ENCODE results near the gene EPHA4. TPM values are rescaled to one million over a fixed set of nuclear protein-coding genes. Genes with fewer than 3 reads are reported as not detected.

Gene EPHA4
- total and polyA plus RNA-seq, 2 of the 4 experiments (the other 2 are of a cell fraction): 36.9 to 132 TPM

GRCh38 chr2:221435171-221435570 is 136.9 kb downstream of the EPHA4 start:
- Histone ChIP-seq H2AK5ac (ENCODE audit: low read depth, low read length) (no peak overlapping the region), H3K9ac (ENCODE audit: low read depth, low read length) (no peak overlapping the region), H2BK5ac (ENCODE audit: low read depth, low read length, poor library complexity, severe bottlenecking) (no peak overlapping the region), H2BK15ac (ENCODE audit: low read depth, low read length) (no peak overlapping the region), H3K36me3 (ENCODE audit: control insufficient read depth, insufficient read depth, low read length) (peaks cover 25% of the 10 kb centered on the region), H3K27me3 (ENCODE audit: control insufficient read depth, insufficient read depth, low read length) (no peaks in the 10 kb centered on the region), H3K18ac (ENCODE audit: low read depth, low read length) (no peak overlapping the region), H3K56ac (ENCODE audit: extremely low read depth, insufficient read depth, low read length) (no peak overlapping the region), H3K4ac (ENCODE audit: low read depth, low read length) (no peak overlapping the region), H4K8ac (ENCODE audit: low read depth in 2 of 2, low read length in 2 of 2) (no peak overlapping the region), H3K79me1 (ENCODE audit: low read depth in 1 of 2, low read length in 2 of 2) (no peaks in the 10 kb centered on the region), H2BK120ac (ENCODE audit: low read depth, low read length) (no peak overlapping the region), H4K20me1 (ENCODE audit: insufficient read depth, low read length) (no peaks in the 10 kb centered on the region), H2BK20ac (ENCODE audit: low read depth, low read length) (no peak overlapping the region), H2AFZ (replicated peaks; ENCODE audit: low read length, poor library complexity) (no peak overlapping the region), H3K4me1 (ENCODE audit: control insufficient read depth, insufficient read depth, low read length) (no peaks in the 10 kb centered on the region), H3K9me3 (ENCODE audit: control insufficient read depth, insufficient read depth, low read length) (no peaks in the 10 kb centered on the region), H3K14ac (replicated peaks; ENCODE audit: low read depth, low read length) (no peak overlapping the region), H4K5ac (ENCODE audit: low read depth, low read length) (no peak overlapping the region), H3K4me2 (ENCODE audit: low read depth, low read length) (no peak overlapping the region), H3K27ac (ENCODE audit: insufficient read depth, low read length) (no peak overlapping the region), H2AK9ac (replicated peaks; ENCODE audit: low read depth, low read length, poor library complexity) (no peak overlapping the region), H4K91ac (ENCODE audit: insufficient read depth, low read depth, low read length) (no peak overlapping the region), H3K4me3 (ENCODE audit: insufficient read depth, low read depth, low read length) (no peak overlapping the region), H3K23ac (ENCODE audit: low read depth, low read length) (no peak overlapping the region), H3K9me1 (ENCODE audit: insufficient read depth, low read length) (0 out of 2 replicates have a peak, but pooled peaks cover 3% of the 10 kb centered on the region)
- TF ChIP-seq MXI1 (IDR thresholded peaks at IDR 0.05; ENCODE audit: borderline replicate concordance, low read depth, low read length) (no peak), MAFK (IDR thresholded peaks at IDR 0.05; ENCODE audit: low read depth, low read length) (no peak), CHD1 (IDR thresholded peaks at IDR 0.05; ENCODE audit: low read depth, low read length) (no peak), FOS (IDR thresholded peaks at IDR 0.05; ENCODE audit: low read depth, low read length) (no peak), RAD21 (IDR thresholded peaks at IDR 0.05; ENCODE audit: low read length) (no peak), RCOR1 (IDR thresholded peaks at IDR 0.05; ENCODE audit: insufficient replicate concordance, low read length) (no peak), CEBPB (IDR thresholded peaks at IDR 0.05; ENCODE audit: low read depth, low read length) (no peak), MAZ (IDR thresholded peaks at IDR 0.05; ENCODE audit: borderline replicate concordance, low read depth, low read length) (no peak), POLR2A (IDR thresholded peaks at IDR 0.05; ENCODE audit: low read depth, low read length) (no peak), SMC3 (IDR thresholded peaks at IDR 0.05; ENCODE audit: low read depth, low read length) (no peak), BHLHE40 (IDR thresholded peaks at IDR 0.05; ENCODE audit: low read depth, low read length) (no peak), RFX5 (IDR thresholded peaks at IDR 0.05; ENCODE audit: low read depth, low read length) (no peak), NFE2L2 (IDR thresholded peaks at IDR 0.05; ENCODE audit: low read depth, low read length) (no peak)
- TF ChIP-seq, protein P1, sequence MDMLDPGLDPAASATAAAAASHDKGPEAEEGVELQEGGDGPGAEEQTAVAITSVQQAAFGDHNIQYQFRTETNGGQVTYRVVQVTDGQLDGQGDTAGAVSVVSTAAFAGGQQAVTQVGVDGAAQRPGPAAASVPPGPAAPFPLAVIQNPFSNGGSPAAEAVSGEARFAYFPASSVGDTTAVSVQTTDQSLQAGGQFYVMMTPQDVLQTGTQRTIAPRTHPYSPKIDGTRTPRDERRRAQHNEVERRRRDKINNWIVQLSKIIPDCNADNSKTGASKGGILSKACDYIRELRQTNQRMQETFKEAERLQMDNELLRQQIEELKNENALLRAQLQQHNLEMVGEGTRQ (IDR thresholded peaks at IDR 0.05; ENCODE audit: low read depth, low read length): no peak
- TF ChIP-seq, protein P2, sequence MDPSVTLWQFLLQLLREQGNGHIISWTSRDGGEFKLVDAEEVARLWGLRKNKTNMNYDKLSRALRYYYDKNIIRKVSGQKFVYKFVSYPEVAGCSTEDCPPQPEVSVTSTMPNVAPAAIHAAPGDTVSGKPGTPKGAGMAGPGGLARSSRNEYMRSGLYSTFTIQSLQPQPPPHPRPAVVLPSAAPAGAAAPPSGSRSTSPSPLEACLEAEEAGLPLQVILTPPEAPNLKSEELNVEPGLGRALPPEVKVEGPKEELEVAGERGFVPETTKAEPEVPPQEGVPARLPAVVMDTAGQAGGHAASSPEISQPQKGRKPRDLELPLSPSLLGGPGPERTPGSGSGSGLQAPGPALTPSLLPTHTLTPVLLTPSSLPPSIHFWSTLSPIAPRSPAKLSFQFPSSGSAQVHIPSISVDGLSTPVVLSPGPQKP (IDR thresholded peaks at IDR 0.05; ENCODE audit: borderline replicate concordance, low read depth, low read length): no peak
- TF ChIP-seq, protein P3, sequence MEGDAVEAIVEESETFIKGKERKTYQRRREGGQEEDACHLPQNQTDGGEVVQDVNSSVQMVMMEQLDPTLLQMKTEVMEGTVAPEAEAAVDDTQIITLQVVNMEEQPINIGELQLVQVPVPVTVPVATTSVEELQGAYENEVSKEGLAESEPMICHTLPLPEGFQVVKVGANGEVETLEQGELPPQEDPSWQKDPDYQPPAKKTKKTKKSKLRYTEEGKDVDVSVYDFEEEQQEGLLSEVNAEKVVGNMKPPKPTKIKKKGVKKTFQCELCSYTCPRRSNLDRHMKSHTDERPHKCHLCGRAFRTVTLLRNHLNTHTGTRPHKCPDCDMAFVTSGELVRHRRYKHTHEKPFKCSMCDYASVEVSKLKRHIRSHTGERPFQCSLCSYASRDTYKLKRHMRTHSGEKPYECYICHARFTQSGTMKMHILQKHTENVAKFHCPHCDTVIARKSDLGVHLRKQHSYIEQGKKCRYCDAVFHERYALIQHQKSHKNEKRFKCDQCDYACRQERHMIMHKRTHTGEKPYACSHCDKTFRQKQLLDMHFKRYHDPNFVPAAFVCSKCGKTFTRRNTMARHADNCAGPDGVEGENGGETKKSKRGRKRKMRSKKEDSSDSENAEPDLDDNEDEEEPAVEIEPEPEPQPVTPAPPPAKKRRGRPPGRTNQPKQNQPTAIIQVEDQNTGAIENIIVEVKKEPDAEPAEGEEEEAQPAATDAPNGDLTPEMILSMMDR (conservative IDR thresholded peaks at IDR 0.05; ENCODE audit: low read depth, low read length): no peak
- intact Hi-C loops (cut with micrococcal nuclease) (loop anchor here (10.0 kb wide), 1 partner anchor 750 kb away; no protein-coding TSS in a partner anchor), in situ Hi-C loops (cut with MboI; ENCODE audit: low sequenced_read_pairs) (no loop called here), dilution Hi-C loops (cut with HindIII; ENCODE audit: low sequenced_read_pairs, unreplicated experiment) (no loop called here)
- DNase-seq (no peak), ATAC-seq (ENCODE audit: low read depth) (no peak)
- no TSS peak for BruUV-seq (replicated peaks)
- ChIA-PET CTCF (interaction anchor here (0.6 kb wide), 1 partner anchor 14 kb away, joined by 3 read pairs; no protein-coding TSS in a partner anchor), POLR2A (ENCODE audit: unreplicated experiment) (no interaction called here)
- no CpG with 5 or more reads among the region's 2 CpGs for WGBS, 2 experiments (ENCODE audit: extremely low coverage in 2 of 2, insufficient read length in 1 of 2)
